ENCODE results near the gene RAB1A.

RAB1A gene

GRCh38 chr2:65164426-65164891 is 34.6 kb upstream of the RAB1A start:
- no peak for TF ChIP-seq EZH2 (IDR thresholded peaks at IDR 0.05; ENCODE audit: borderline replicate concordance, low read depth, low read length, severe bottlenecking)
- Histone ChIP-seq H2AFZ (ENCODE audit: low read depth, low read length) (no peak overlapping the region), H3K27me3 (ENCODE audit: insufficient read depth, low read length, poor library complexity) (no peaks in the 10 kb centered on the region), H3K4me1 (ENCODE audit: insufficient read depth, low read length) (peaks cover 20% of the 10 kb centered on the region), H3K36me3 (ENCODE audit: insufficient read depth, low read length) (no peaks in the 10 kb centered on the region), H3K9ac (ENCODE audit: low read depth, low read length) (no peak overlapping the region), H4K20me1 (ENCODE audit: insufficient read depth, low read length) (no peaks in the 10 kb centered on the region), H3K4me3 (ENCODE audit: low read depth in 1 of 2, low read length in 2 of 2) (no peak overlapping the region), H3K79me2 (ENCODE audit: insufficient read depth, low read length) (no peaks in the 10 kb centered on the region), H3K9me3 (ENCODE audit: insufficient read depth, low read length, severe bottlenecking) (no peaks in the 10 kb centered on the region), H3K4me2 (ENCODE audit: insufficient read depth, low read length) (no peak overlapping the region), H3K27ac (ENCODE audit: low read length) (no peak overlapping the region)
- no peak for ATAC-seq (ENCODE audit: insufficient read depth, low read depth)
- DNase-seq, result no peak

- Histone ChIP-seq H2AFZ (ENCODE audit: low read depth, low read length) (no peak overlapping the region), H3K27ac (ENCODE audit: low read length) (0 out of 2 replicates have a peak overlapping the region, but pooled peaks have one; percentile 15), H3K4me3 (ENCODE audit: low read depth in 1 of 2, low read length in 2 of 2) (no peak overlapping the region), H3K79me2 (ENCODE audit: insufficient read depth, low read length) (no peaks in the 10 kb centered on the region), H3K9me3 (ENCODE audit: insufficient read depth, low read length, severe bottlenecking) (no peaks in the 10 kb centered on the region), H3K4me2 (ENCODE audit: insufficient read depth, low read length) (no peak overlapping the region), H3K27me3 (ENCODE audit: insufficient read depth, low read length, poor library complexity) (no peaks in the 10 kb centered on the region), H3K9ac (ENCODE audit: low read depth, low read length) (no peak overlapping the region), H4K20me1 (ENCODE audit: insufficient read depth, low read length) (no peaks in the 10 kb centered on the region), H3K4me1 (ENCODE audit: insufficient read depth, low read length) (peaks cover 31% of the 10 kb centered on the region), H3K36me3 (ENCODE audit: insufficient read depth, low read length) (no peaks in the 10 kb centered on the region)
- DNase-seq (no peak), ATAC-seq (ENCODE audit: insufficient read depth, low read depth) (no peak)
- TF ChIP-seq CTCF (IDR thresholded peaks at IDR 0.05; ENCODE audit: borderline replicate concordance, extremely low read depth, low read length, poor library complexity, severe bottlenecking), result no peak
- no peak for TF ChIP-seq EZH2 (IDR thresholded peaks at IDR 0.05; ENCODE audit: borderline replicate concordance, low read depth, low read length, severe bottlenecking)
Observed at GRCh38 chr2:65161551-65162100, 31.7 kb upstream of the RAB1A start.

GRCh38 chr2:65159906-65160305 is 30.0 kb upstream of the RAB1A start:
- H3K4me3 ChIP-seq (ENCODE audit: low read depth in 1 of 2, low read length in 2 of 2), result no peak overlapping the region
- peak overlapping the region; percentile 65 for H2AFZ ChIP-seq (ENCODE audit: low read depth, low read length)
- H3K9me3 ChIP-seq (ENCODE audit: insufficient read depth, low read length, severe bottlenecking), result no peaks in the 10 kb centered on the region
- no peaks in the 10 kb centered on the region for H3K79me2 ChIP-seq (ENCODE audit: insufficient read depth, low read length)
- DNase-seq (peak; percentile 79), ATAC-seq (ENCODE audit: insufficient read depth, low read depth) (peak; percentile 93)
- no peaks in the 10 kb centered on the region for H3K27me3 ChIP-seq (ENCODE audit: insufficient read depth, low read length, poor library complexity)
- H3K36me3 ChIP-seq (ENCODE audit: insufficient read depth, low read length), result no peaks in the 10 kb centered on the region
- H3K4me1 ChIP-seq (ENCODE audit: insufficient read depth, low read length), result peaks cover 31% of the 10 kb centered on the region
- H3K4me2 ChIP-seq (ENCODE audit: insufficient read depth, low read length), result peak overlapping the region; percentile 17
- H3K27ac ChIP-seq (ENCODE audit: low read length), result peak overlapping the region; percentile 90
- H4K20me1 ChIP-seq (ENCODE audit: insufficient read depth, low read length), result no peaks in the 10 kb centered on the region
- no peak for TF ChIP-seq CTCF (IDR thresholded peaks at IDR 0.05; ENCODE audit: borderline replicate concordance, extremely low read depth, low read length, poor library complexity, severe bottlenecking)
- TF ChIP-seq EZH2 (IDR thresholded peaks at IDR 0.05; ENCODE audit: borderline replicate concordance, low read depth, low read length, severe bottlenecking), result no peak
- peak overlapping the region; percentile 34 for H3K9ac ChIP-seq (ENCODE audit: low read depth, low read length)

GRCh38 chr2:65159261-65159660 is 29.4 kb upstream of the RAB1A start:
- Histone ChIP-seq H3K9me3 (ENCODE audit: insufficient read depth, low read length, severe bottlenecking) (no peaks in the 10 kb centered on the region), H4K20me1 (ENCODE audit: insufficient read depth, low read length) (no peaks in the 10 kb centered on the region), H2AFZ (ENCODE audit: low read depth, low read length) (peak overlapping the region; percentile 65), H3K27ac (ENCODE audit: low read length) (peak overlapping the region; percentile 90), H3K27me3 (ENCODE audit: insufficient read depth, low read length, poor library complexity) (no peaks in the 10 kb centered on the region), H3K79me2 (ENCODE audit: insufficient read depth, low read length) (no peaks in the 10 kb centered on the region), H3K4me3 (ENCODE audit: low read depth in 1 of 2, low read length in 2 of 2) (no peak overlapping the region), H3K4me2 (ENCODE audit: insufficient read depth, low read length) (peak overlapping the region; percentile 17), H3K36me3 (ENCODE audit: insufficient read depth, low read length) (no peaks in the 10 kb centered on the region), H3K4me1 (ENCODE audit: insufficient read depth, low read length) (peaks cover 31% of the 10 kb centered on the region), H3K9ac (ENCODE audit: low read depth, low read length) (peak overlapping the region; percentile 34)
- DNase-seq (no peak), ATAC-seq (ENCODE audit: insufficient read depth, low read depth) (no peak; the same call in 2 of the 3 replicates)
- TF ChIP-seq CTCF (IDR thresholded peaks at IDR 0.05; ENCODE audit: borderline replicate concordance, extremely low read depth, low read length, poor library complexity, severe bottlenecking), result no peak

Data from DND-41 (cell line).